AG04450 (cell line): ENCODE measurements around the gene UBASH3A. TPM values are rescaled to one million over a fixed set of nuclear protein-coding genes. Genes with fewer than 3 reads are reported as not detected.

ENCODE experiments used
- CTCF ChIA-PET: fragments of 300-600, 350-600 bp; formaldehyde crosslinking; extraction: SDS; loops from one replicate; lab custom pipeline; 2022; ENCODE audit warnings: antibody characterized with exemption, inconsistent platforms; lab: Charles Lee
- POLR2A ChIA-PET: fragments of 350-600 bp; formaldehyde crosslinking; extraction: SDS; loops from one replicate; lab custom pipeline; 2021; ENCODE audit warnings: antibody characterized with exemption, inconsistent platforms; lab: Yijun Ruan, JAX
- DNase-seq: peaks from one replicate; pipeline ENCODE4 v3.0.0-alpha.2; 2011; ENCODE audit warnings: low read depth, low spot score
- H3K27ac ChIP-seq: one replicate; pipeline ENCODE4 v1.5.1; 2012; ENCODE audit warnings: low read depth, low read length, control low read depth
- H3K27me3 ChIP-seq: one replicate; pipeline ENCODE4 v1.6.0; 2012; ENCODE audit warnings: low read length; ENCODE audit not compliant: control insufficient read depth, insufficient read depth
- H3K4me3 ChIP-seq: 2 replicates; pipeline ENCODE4 v1.5.1; 2011; ENCODE audit warnings: mild to moderate bottlenecking, low read depth, low read length, control low read depth
- H3K9me3 ChIP-seq: 2 replicates; pipeline ENCODE4 v1.5.1; 2012; ENCODE audit warnings: low read length; ENCODE audit not compliant: control insufficient read depth, insufficient read depth
- polyA plus RNA-seq: library from polyadenylated mRNA; depleted of rRNA; stranded (reverse); fragments of >200 nt; gene quantifications from 2 replicates; pipeline ENCODE4 v1.2.3, GENCODE V29; 2011
- TF ChIP-seq, protein P1 (sequence below): IDR thresholded peaks from 2 replicates; pipeline ENCODE4 v1.5.1; 2011; ENCODE audit warnings: low read depth, low read length, control low read depth, inconsistent platforms

The UBASH3A gene
- polyA plus RNA-seq, 1 experiment: not detected

GRCh38 chr21:42363312-42363711 lies 40.4 kb upstream of the UBASH3A start:
- no peak for DNase-seq
- POLR2A ChIA-PET: no interaction called here
- Histone ChIP-seq H3K27me3 (peaks cover under 1% of the 10 kb centered on the region), H3K27ac (no peak overlapping the region), H3K9me3 (no peaks in the 10 kb centered on the region; the same call in none of the 2 replicates), H3K4me3 (no peak overlapping the region)
- TF ChIP-seq, protein P1, sequence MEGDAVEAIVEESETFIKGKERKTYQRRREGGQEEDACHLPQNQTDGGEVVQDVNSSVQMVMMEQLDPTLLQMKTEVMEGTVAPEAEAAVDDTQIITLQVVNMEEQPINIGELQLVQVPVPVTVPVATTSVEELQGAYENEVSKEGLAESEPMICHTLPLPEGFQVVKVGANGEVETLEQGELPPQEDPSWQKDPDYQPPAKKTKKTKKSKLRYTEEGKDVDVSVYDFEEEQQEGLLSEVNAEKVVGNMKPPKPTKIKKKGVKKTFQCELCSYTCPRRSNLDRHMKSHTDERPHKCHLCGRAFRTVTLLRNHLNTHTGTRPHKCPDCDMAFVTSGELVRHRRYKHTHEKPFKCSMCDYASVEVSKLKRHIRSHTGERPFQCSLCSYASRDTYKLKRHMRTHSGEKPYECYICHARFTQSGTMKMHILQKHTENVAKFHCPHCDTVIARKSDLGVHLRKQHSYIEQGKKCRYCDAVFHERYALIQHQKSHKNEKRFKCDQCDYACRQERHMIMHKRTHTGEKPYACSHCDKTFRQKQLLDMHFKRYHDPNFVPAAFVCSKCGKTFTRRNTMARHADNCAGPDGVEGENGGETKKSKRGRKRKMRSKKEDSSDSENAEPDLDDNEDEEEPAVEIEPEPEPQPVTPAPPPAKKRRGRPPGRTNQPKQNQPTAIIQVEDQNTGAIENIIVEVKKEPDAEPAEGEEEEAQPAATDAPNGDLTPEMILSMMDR: no peak
- CTCF ChIA-PET: no interaction called here

DNA sequence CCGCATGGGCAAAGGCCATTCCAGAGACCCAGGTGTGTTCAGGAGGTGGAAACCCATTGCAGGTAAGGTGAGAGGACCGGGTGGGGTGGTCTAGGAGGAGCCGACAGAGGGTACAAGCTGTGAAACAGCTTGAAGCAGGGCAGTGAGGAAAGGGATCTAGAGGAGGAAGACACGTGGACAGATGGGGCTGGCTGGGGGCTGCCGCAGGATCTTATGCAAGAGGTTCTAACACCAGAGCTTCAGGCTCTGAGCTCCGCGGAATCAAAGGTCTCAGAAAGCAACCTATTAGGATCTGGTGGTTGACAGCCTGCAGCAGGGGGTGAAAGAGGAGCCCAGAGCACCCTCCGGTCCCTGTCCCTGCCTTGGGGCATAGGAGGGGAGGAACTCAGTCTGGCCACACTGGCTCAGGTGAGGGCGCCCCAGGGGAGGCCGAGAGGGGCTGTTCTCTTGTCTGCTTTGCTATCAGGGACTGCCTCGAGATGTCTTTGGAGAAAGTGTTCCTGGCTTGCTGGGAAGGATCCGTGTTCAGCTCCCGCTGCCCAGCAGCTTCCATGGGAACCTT lies 39.3 kb upstream of the UBASH3A start:
- Histone ChIP-seq H3K9me3 (no peaks in the 10 kb centered on the region; the same call in none of the 2 replicates), H3K27ac (no peak overlapping the region), H3K27me3 (no peaks in the 10 kb centered on the region), H3K4me3 (no peak overlapping the region)
- TF ChIP-seq, protein P1: no peak
- ChIA-PET CTCF (no interaction called here), POLR2A (no interaction called here)
- no peak for DNase-seq

DNA sequence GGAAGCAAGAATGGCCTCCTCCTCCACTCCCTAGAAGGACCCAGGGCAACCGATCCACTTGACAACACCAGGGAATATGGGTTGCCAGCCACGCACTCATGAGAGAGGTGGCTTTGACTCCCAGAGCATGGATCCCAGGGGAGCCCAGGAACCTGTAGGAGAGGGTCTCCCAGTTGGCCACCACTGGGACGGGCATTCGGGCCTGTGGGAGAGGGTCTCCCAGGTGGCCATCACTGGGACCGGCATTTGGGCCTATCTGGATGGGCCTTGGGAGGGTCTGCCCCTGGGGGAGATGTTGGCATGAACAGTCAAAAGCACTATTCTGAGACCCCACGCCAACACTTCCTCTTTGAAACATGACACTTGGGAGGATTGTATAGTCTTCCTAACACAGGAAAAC lies 37.9 kb upstream of the UBASH3A start:
- DNase-seq: no peak
- H3K27ac ChIP-seq: no peak overlapping the region
- no peaks in the 10 kb centered on the region for H3K27me3 ChIP-seq
- TF ChIP-seq, protein P1: no peak
- H3K4me3 ChIP-seq: no peak overlapping the region
- H3K9me3 ChIP-seq: no peaks in the 10 kb centered on the region; the same call in 1 of the 2 replicates
- POLR2A ChIA-PET: no interaction called here
- CTCF ChIA-PET: no interaction called here

GRCh38 chr21:42366292-42367010 lies 37.3 kb upstream of the UBASH3A start, which contains the start of gene TFF1:
Gene TFF1 (minus strand): TSS chr21:42366535. CDS start chr21:42366495, 40 bp downstream.
- TF ChIP-seq, protein P1: no peak
- ChIA-PET POLR2A (no interaction called here), CTCF (no interaction called here)

DNA sequence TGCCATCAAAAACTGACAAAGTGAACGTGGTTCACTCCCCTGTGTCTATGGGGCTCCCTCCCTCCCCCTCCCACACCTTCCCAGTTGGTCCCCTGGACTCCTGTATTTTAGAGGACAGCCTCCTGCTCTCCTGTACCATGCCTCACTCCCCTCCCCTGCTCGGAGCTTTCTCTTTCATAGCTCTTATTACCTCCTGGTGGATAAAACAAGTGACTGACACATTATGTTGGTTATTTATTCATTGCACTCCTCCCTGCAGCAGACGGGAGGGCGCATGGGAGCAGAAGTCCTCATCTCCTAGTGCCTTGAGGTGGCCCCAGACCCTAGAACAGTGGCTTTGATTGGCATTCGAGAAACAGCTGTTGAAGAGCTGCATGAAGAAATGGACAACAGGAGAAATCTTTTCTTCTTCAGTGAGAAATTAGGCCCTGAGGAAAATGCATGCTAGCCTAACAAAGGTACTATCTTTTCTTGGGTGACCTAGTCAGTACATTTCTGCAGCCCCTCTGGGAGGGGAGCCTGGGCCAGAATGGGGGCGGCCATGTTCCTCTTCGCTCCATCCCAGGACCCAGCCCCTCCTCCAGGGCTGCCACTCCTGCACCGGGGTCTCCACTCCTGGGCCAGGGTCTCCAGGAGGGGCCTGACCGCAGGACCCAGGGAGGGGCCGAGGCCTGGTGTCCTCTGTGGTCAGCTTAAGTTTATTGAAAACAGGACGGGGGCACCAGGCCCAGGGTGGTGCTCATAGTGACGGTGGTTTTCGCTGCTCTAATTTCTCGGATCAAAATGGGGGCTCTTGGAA lies 36.1 kb upstream of the UBASH3A start:
- Histone ChIP-seq H3K27me3 (no peaks in the 10 kb centered on the region), H3K4me3 (no peak overlapping the region), H3K27ac (no peak overlapping the region), H3K9me3 (no peaks in the 10 kb centered on the region; the same call in 1 of the 2 replicates)
- no peak for DNase-seq
- TF ChIP-seq, protein P1: no peak
- ChIA-PET CTCF (no interaction called here), POLR2A (no interaction called here)

More at GRCh38 chr21:42366292-42367010, 37.3 kb upstream of the UBASH3A start, which contains the start of gene TFF1:
- H3K9me3 ChIP-seq: no peaks in the 10 kb centered on the region; the same call in 1 of the 2 replicates
- no peaks in the 10 kb centered on the region for H3K27me3 ChIP-seq
- DNase-seq: no peak
- no peak within 1 kb of the TSS for H3K4me3 ChIP-seq
- no peak within 1 kb of the TSS for H3K27ac ChIP-seq
